GM12892 (cell line): Measurements from ENCODE around the gene POU3F2.

Experiments used
- POLR2A ChIP-seq: IDR thresholded peaks from 2 replicates; pipeline ENCODE4 v1.6.1; 2011; ENCODE audit warnings: low read depth, low read length, control low read depth
- POLR2AphosphoS5 ChIP-seq: IDR thresholded peaks from 2 replicates; pipeline ENCODE4 v1.6.1; 2011; ENCODE audit warnings: low read depth, low read length, control low read depth

GRCh38 chr6:98864497-98864896 is 30.1 kb downstream of the POU3F2 start:
- TF ChIP-seq POLR2A (no peak), POLR2AphosphoS5 (no peak)
